SKM-1 (cell line): ENCODE measurements around the gene TTC4.

Source experiments
- DNase-seq: peaks from one replicate; lab custom pipeline; 2025; ENCODE audit not compliant: unreplicated experiment; lab: John Stamatoyannopoulos, UW

TTC4 gene, protein sequence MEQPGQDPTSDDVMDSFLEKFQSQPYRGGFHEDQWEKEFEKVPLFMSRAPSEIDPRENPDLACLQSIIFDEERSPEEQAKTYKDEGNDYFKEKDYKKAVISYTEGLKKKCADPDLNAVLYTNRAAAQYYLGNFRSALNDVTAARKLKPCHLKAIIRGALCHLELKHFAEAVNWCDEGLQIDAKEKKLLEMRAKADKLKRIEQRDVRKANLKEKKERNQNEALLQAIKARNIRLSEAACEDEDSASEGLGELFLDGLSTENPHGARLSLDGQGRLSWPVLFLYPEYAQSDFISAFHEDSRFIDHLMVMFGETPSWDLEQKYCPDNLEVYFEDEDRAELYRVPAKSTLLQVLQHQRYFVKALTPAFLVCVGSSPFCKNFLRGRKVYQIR

DNA sequence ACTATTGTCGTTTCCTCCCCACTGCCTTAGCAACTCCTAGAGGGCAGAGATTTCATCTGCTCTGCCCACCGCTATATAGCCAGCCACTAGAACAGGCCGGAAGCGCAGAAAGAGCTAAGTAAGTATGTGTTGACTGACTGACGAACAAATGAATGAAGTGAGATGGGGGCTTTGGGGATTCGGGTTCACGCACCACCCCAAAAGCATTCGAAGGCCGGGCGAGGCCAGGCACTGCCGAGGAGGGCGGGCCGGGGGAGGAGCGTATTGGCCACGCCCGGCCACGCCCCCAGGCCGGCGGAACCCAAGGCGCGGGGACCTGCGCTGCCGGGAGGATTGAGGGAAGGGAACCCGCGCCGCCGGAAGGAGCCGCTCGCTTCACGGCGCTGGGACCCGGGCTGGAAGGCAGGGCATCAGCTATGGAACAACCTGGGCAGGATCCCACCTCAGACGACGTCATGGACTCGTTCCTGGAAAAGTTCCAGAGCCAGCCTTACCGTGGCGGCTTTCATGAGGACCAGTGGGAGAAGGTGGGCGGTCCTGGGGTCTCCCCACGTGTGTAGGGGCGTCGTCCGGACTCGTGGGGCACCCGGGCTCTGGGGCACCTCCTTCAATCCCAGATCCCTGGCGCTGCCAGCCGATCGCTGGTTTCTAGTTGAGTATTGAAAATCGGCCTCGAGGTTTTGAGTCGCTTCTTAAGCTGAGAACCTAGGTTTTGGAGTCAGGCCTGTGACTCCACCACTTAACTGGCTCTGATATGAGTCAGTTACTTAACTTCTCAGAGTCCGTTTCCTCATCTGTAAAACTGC, at the start of gene TTC4:
Gene TTC4, plus strand, starts transcription at position 369 of the 806 bp plus-strand sequence. Its CDS starts 48 bp downstream, at position 417.
- peak; percentile 50 for DNase-seq

DNA sequence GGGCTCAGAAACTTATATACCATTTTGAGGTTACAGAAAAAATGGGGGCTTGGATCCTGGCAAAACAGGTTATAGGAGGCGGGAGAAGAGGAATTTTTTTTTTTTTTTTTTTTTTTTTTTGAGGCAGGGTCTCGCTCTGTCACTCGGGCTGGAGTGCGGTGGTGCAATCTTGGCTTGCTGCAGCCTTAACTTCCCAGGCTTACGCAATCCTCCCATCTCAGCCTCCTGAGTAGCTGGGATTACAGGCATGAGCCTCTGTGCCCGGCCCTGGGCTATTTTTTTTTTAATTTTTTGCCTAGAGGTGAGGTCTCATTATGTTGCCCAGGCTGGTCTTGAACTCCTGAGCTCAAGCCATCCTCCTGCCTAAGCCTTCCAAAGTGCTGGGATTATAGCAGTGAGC, 49.3 kb upstream of the TTC4 start:
- no peak for DNase-seq

DNA sequence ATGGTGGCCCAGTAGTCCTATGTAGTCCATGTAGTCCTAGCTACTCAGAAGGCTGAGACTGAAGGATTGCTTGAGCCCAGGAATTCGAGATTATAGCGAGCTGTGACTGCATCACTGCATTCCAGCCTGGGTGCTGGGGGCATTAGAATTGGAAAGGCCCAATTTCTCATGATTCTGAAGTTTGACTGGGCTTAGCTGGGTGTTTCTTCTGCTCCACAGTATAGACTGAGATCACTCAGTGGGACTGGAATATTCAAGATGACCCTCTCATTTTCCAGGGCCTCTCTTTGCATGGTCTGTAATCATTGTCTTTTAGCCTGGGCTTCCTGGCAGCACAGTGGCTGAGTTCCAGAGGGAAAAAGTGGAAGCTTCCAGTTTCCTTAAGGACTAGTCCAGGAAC, 47.9 kb upstream of the TTC4 start:
- DNase-seq: no peak

DNA sequence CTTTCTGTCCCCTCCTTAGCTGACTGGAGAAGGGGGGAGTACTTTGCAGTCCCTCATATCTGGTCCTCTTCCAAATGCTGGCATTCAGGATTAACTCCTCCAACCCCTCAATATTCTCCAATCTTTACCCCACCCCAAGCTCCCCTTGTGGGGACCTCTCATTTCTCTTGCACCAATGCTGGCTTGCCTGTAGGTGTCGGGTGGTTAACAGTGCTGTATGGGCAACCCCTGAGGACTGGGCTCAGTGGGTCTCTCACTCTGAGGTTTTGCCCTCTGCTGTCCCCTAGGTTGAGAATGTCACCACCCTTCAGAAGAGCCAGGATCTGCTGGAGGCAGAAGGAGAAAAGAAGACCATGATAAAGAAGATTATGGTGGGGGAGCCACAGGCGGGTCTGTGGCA, 47.1 kb upstream of the TTC4 start:
- DNase-seq: no peak

DNA sequence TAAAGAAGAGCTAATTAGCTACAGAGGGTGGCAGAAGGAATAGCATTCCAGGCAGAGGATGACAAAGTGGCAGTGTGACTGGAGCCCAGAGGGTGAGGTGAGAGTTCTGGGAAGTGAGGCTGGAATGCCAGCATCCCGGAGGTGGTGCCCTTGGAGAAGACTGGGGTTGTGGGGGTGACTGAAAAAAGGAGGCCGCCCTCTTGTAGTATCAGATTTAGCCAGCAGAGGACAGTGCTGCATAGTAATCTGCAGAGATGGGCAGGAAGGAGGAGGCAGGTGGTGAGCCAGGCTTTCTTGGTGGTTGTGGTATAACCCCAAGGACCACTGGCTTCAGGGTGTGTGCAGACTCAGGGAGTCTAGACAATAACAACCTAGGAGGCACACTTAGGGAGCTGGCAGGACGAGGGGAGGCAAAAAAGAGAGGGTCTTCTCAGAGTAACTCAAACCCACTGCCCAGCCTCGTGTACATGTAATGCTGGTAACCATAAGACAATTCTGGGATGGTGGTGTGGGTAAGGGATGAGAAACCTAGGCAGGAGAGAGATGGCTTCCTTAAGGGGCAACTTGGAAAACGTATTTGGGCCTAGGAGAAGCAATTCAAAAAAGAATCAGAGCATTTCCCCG, 43.6 kb upstream of the TTC4 start:
- peak; percentile 71 for DNase-seq

DNA sequence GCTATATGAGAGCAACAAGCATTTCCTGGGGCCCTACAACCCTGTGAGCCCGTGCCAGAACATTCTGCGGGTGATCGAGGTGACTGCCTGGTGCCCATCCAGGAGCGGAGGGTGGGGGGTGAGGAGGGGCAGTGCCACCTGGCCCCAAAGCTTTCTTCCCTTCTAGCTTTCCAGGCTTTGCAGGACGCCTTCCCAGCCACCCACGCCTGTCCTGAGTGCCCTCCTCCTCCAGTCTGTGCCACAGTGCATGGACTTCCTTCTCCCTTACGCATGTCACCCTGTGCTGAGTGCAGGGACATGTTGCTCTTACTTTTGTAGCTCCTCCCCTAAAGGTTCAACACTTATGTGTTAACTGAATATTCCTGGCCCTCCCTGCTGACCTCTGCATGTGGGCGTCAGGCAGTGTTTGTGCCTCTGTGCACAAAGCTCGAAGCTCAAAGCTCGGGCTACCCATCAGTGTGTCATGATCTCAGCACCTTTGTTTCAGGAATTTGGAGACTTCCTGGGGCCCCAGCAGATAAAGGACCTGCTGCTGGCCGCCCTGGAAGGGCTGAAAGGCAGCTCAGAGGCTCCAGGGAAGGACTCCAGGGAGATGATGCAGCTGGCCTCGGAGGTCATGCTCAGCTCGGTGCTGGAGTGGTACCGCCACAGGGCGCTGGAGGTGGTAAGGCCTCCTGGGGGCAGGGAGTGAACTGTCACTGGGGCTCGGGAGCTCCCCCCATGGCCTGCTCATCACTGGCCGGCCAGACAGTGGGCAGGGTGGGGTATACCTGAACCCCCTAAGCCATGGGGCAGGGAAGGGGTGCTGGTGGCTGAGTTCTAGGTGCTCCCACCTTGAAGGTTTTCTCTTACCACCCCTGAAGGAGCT, 36.7 kb upstream of the TTC4 start:
- no peak for DNase-seq

DNA sequence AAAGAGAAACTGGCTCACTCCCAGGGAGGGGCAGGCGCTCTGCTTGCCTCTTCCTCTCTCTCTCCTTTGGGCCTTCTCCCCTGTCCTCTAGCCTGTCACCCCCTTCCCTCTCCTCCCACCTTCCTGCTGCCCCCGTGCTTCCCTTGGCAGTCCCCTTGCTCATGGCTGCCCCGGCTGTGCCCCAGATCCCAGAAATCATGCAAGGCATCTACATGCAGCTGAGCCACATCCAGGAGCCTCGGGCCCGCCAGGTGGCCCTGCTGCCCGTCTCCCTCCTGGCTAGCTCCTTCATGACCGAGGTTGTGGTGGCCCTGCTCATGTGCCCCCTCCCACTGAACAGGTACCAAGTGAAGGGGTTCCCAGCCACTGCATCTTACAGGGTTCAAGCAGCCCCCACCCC, 36.0 kb upstream of the TTC4 start:
- no peak for DNase-seq

DNA sequence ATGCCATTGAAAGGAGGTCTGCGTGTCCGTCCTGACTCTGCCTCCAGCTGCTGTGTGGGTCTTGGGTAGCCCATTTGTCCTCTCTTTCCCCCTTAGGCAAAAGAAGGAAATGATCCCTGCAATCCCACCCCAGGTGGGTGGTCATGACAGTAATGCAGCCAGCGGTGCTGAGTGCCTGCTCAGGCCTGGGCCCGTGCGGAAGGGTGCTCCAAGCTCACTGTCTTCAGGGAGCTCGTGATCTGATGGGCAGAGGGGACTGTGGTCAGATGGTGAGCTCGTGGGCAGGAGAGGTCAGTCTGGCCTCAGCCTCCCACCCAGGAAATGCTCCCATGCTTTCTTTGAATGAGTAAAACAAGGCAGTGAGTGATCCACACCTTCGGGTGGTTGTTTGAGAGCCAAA, 35.3 kb upstream of the TTC4 start:
- DNase-seq: no peak

DNA sequence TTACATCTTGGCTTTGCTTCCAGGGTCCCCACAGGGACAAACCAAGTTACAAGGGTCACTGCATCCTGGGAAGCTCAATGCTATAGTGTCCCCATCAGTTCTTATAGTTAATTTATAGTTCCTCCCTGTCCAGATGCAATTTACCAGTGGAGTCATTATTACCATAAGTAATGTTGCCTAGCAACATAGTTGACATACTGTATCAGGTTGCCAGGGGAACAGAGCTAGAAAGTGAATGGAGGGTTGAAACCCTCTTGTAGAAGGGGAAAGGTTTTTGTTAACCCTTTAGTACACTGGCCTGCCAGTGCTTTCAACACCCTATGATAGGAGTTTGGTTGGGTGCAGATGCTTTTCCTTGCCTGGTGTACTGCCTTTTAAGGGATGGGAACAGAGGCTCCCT, 34.3 kb upstream of the TTC4 start:
- DNase-seq: no peak

DNA sequence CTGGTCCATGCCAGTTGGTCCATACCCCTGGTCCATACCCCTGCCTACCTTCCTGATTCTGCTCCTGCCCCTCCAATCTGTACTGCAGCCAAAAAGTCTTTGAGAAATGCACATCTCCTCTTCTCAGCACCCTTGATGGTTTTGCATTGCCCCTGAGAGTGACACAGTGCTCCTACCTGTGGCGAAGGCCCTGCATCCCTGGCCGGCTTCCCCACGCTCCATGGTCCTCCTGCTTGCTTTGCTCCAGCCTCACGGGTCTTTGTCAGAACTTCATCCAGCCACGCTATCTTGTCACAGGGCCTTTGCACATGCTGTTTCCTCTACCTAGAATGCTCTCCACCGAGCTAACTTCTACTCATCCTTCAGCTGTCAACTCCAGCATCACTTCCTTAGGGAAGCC, 32.2 kb upstream of the TTC4 start:
- DNase-seq: no peak

DNA sequence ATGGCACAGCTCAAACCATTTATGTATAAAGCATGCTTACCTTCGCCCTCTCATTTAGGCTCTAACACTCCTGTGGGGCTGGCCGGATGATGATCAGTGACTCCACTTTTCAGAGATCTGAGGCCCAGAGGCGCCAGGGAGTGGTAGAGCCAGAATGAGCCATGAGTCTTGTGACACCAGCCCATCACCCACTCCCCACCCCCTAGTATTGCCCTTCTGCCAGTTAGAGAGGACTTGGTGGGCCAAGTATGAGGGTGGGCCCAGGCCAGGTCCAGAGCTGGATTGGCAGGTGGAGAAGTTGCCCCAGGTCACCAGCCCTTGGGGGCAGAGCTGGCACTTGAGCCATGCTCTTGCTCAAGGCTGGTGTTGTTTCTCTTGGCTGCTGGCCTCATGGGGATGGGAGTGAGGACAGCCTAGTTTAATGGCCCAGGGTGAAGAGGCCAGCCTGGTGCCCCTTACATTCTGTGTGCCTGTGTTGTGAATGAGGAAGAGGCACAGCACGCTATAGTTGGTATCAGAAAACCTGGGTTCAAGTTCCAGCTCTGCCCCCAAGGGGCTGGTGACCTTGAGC, 30.2 kb upstream of the TTC4 start:
- DNase-seq: no peak

DNA sequence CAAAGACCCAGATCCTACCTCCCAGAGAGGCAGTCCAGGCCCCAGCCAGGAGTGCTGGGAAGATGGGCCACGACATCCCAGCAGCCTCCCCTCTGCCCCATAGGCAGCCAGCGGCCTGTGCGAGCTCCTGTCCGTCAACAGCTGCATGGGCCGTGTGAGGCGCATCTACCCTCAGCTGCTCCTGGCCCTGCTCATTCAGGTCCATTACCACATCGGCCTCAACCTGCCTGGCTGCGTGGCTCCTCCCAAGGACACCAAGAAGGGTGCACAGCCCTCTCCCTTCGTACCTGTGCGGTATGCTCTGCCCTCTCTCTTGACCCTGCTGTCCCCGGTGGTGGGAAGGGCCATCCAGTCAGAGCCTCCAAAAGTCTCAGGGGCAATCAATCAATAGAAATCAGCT, 29.5 kb upstream of the TTC4 start:
- DNase-seq: no peak

DNA sequence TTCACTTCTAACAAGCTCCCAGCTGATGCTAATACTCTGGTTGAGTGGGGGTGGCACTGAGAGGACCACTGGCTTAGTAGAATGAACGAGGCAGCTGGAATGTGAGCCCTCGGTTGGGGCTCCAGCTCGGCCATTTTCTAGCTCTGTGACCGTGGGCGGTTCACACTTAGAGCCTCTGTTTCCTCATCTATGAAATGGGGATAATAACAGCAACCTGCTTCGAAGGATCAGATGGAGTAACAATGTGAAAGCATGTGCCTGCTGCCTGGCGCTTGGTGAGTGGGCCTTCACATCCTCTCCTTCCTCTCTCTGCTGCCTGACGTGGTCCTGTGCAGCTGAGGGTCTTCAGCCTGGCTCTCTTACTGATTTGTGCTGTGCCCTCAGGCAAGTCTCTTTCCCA, 20.9 kb upstream of the TTC4 start:
- no peak for DNase-seq

DNA sequence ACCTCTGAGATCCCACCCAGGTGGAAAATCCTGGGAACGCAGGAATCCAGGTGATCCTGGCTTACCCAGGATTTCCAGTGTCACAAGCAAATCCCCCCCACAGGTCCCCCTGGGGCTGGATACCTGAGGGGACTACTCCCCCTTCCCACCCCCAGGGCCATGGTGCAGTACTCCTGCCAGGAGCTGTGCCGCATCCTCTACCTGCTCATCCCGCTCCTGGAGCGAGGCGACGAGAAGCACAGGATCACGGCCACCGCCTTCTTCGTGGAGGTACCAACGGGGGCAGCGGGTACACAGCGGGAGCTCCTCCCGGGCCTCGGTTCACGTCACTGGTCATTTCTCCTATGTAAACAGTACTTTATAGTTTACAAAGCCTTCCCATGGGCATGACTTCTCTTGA, 20.4 kb upstream of the TTC4 start:
- DNase-seq: no peak

DNA sequence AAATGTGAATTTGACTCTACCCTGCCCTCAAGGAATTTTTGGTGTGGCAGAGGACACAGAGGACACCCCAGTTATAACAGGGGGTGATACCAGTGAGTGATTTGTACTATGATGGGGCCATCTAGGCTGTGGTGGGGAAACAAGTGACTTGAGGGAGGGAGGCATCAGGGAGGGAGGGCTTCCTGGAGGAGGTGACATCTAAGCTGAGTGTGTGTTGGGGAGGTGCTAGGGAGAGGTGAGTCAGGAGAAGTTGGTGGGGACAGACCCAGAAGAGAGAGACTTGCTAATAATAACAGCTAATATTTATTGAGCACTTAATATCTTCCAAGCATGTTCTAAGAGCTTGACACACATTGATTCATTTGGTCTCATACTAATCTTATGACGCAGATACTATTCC, 19.9 kb upstream of the TTC4 start:
- DNase-seq: no peak

DNA sequence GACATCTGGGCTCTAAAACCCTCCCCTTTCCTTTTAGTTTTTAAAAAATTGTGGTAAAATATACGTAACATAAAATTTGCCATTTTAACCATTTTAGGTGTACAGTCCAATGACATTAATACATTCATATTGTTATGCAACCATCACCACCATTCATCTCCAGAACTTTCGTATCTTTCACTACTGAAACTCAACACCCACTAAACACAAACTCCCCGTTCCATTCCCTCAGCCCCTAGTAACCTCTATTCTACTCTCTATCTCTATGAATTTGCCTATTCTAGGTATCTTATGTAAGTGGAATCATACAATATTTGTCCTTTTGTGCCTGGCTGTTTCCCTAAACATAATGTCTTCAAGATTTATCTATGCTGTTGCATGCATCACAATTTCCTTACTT, 19.4 kb upstream of the TTC4 start:
- no peak for DNase-seq

DNA sequence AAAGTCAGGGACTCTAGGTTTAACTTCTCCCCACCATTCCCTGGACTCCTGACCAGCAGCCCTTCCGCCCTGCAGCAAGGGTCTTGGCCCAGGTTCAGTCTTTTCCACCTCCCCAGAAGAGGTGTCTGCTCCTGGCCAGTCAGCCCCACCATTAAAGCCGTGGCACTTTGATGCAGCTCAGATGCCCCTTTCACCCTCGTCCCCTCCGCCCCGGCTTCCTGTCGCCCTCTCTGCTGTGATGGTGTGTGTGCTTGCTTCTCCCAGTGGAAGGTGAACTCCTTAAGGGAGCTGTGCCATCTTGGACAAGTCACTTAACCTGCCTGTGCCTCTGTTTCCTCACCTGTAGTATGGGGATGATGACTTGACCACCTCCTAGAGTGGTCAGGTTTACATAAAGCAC, 17.8 kb upstream of the TTC4 start:
- DNase-seq: no peak

DNA sequence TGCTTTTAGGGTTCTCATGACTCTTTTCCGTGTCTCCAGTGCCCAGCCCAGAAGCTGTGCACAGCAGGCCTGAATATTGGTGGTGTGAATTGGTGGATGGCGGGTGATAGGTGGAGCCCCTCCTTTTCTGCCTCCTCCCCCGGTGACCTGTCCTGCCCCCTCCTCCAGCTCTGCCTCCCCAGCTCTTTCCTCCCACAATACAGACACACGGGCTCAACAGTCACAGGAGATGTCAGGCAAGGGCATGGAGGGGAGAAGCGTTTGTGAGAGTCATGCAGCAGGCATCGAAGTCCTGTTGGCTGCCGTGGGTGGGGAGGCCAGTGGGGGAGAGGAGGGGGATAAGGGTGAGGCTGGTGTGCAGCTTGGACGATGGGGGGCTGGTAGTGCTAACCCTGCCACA, 17.3 kb upstream of the TTC4 start:
- no peak for DNase-seq

DNA sequence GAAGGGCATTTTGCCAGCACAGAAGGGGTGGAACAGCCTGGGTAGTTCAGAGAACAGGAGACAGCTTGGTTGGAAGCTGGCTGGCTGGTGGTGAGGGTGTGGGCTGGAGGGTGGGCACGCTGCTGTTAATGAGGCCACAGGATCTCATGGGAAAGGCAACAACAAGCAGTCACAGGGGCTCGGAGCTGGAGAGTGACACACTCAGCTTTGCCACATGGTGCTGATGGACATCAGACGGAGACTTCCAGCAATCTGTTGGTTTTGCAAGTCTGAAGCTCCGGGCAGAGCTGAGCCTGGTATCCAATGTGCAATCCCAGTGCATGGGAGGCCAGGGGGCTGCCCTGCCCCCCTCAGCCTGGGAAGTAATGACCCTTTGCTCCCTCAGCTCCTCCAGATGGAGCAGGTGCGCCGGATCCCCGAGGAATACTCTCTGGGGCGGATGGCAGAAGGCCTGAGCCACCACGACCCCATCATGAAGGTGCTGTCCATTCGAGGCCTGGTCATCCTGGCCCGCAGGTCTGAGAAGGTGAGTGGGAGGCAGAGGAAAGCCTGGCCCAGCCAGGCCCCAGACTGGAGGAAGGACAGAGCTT, 15.6 kb upstream of the TTC4 start:
- no peak for DNase-seq

DNA sequence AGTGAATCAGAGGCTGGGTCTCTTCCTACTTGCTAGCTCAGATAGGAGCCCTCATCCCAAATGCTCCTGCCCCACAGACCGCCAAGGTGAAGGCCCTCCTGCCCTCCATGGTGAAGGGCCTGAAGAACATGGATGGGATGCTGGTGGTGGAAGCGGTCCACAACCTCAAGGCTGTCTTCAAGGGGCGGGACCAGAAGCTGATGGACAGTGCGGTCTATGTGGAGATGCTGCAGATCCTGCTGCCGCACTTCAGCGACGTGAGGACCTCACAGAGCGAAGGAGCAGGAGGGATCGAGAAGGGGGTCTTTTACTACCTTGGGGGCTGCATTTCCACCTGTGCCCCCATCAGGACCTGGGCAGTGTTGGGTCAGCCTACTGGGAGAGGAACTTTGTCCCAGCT, 14.6 kb upstream of the TTC4 start:
- no peak for DNase-seq
